ENCODE measurements around the gene TMTC2. TPM values are rescaled to one million over a fixed set of nuclear protein-coding genes. Genes with fewer than 3 reads are reported as not detected.

Gene TMTC2
- total RNA-seq, 1 donor from 2014 or later = 7.6 TPM

DNA sequence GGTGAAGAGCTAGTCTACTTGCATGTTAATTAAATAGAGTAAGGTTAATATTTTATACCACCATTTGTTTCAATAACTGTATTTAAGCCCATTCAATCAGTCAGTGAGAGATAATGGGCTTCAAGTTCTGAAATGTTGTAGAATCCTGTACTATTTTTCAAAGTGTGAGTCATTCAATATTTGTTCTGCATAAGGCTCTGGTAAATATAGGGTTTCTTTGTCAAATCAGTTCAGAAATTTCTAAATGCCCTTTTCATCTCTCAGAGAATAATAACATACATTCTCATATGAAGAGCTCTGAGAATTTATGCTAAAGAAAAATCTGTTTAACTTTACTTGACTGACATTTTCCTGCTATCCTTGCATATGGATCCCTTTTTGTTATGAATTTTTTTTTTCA, 493.3 kb downstream of the TMTC2 start:
- no peak for DNase-seq (ENCODE audit: low read depth)
- H3K27me3 ChIP-seq (ENCODE audit: control insufficient read depth, insufficient read depth, low read length) = no peaks in the 10 kb centered on the region
- H3K4me3 ChIP-seq (ENCODE audit: low read depth, low read length) = no peak overlapping the region
- no peaks in the 10 kb centered on the region for H3K36me3 ChIP-seq (ENCODE audit: control insufficient read depth, insufficient read depth, low read length)
- TF ChIP-seq, protein P1, sequence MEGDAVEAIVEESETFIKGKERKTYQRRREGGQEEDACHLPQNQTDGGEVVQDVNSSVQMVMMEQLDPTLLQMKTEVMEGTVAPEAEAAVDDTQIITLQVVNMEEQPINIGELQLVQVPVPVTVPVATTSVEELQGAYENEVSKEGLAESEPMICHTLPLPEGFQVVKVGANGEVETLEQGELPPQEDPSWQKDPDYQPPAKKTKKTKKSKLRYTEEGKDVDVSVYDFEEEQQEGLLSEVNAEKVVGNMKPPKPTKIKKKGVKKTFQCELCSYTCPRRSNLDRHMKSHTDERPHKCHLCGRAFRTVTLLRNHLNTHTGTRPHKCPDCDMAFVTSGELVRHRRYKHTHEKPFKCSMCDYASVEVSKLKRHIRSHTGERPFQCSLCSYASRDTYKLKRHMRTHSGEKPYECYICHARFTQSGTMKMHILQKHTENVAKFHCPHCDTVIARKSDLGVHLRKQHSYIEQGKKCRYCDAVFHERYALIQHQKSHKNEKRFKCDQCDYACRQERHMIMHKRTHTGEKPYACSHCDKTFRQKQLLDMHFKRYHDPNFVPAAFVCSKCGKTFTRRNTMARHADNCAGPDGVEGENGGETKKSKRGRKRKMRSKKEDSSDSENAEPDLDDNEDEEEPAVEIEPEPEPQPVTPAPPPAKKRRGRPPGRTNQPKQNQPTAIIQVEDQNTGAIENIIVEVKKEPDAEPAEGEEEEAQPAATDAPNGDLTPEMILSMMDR (IDR thresholded peaks at IDR 0.05; ENCODE audit: insufficient read depth, low read length, poor library complexity, severe bottlenecking) = no peak

DNA sequence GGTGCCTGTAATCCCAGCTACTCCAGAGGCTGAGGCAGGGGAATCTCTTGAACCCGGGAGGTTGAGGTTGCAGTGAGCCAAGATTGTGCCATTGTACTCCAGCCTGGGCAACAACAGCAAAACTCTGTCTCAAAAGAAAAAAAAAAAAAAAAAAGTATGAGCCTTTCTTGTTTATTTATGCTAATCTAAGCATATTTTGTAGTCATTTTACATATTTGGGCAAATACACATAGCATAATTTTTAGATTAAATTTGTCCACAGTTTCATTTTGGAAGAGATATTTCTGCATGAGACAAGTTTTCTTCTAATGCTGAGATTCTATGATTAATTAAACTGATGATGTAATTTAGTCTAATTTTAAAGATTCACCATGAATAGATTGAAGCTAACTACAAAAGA, 494.4 kb downstream of the TMTC2 start:
- no peak overlapping the region for H3K4me3 ChIP-seq (ENCODE audit: low read depth, low read length)
- TF ChIP-seq, protein P1 (IDR thresholded peaks at IDR 0.05; ENCODE audit: insufficient read depth, low read length, poor library complexity, severe bottlenecking) = no peak
- H3K36me3 ChIP-seq (ENCODE audit: control insufficient read depth, insufficient read depth, low read length) = no peaks in the 10 kb centered on the region
- H3K27me3 ChIP-seq (ENCODE audit: control insufficient read depth, insufficient read depth, low read length) = no peaks in the 10 kb centered on the region
- no peak for DNase-seq (ENCODE audit: low read depth)

GRCh38 chr12:83183132-83183531, 496.4 kb downstream of the TMTC2 start:
- DNase-seq (ENCODE audit: low read depth) = no peak
- no peaks in the 10 kb centered on the region for H3K27me3 ChIP-seq (ENCODE audit: control insufficient read depth, insufficient read depth, low read length)
- TF ChIP-seq, protein P1 (IDR thresholded peaks at IDR 0.05; ENCODE audit: insufficient read depth, low read length, poor library complexity, severe bottlenecking) = no peak
- no peaks in the 10 kb centered on the region for H3K36me3 ChIP-seq (ENCODE audit: control insufficient read depth, insufficient read depth, low read length)
- H3K4me3 ChIP-seq (ENCODE audit: low read depth, low read length) = no peak overlapping the region

Measured in kidney epithelial cell (primary cell).